Upper lobe of right lung (tissue), 1 donor: ENCODE results near the gene LANCL2. TPM values are rescaled to one million over a fixed set of nuclear protein-coding genes. Genes with fewer than 3 reads are reported as not detected.

ENCODE experiments used
- ATAC-seq: fragments of 200-7000 bp; cut with Tn5 transposase; one replicate; pipeline ENCODE4 v1.9.1; 2020; ENCODE audit warnings: mild to moderate bottlenecking, moderate library complexity
- DNase-seq: peaks from one replicate; pipeline ENCODE4 v3.0.0-alpha.2; 2020
- H3K27ac ChIP-seq: fragments of 200-600 bp; one replicate; pipeline ENCODE4 v1.8.0; 2022
- H3K27me3 ChIP-seq: fragments of 200-600 bp; one replicate; pipeline ENCODE4 v1.8.0; 2022; ENCODE audit warnings: mild to moderate bottlenecking
- H3K36me3 ChIP-seq: fragments of 200-600 bp; one replicate; pipeline ENCODE4 v1.8.0; 2022
- H3K4me1 ChIP-seq: fragments of 200-600 bp; one replicate; pipeline ENCODE4 v1.8.0; 2022
- H3K4me3 ChIP-seq: fragments of 200-600 bp; one replicate; pipeline ENCODE4 v1.8.0; 2022; ENCODE audit warnings: mild to moderate bottlenecking
- H3K9me3 ChIP-seq: fragments of 200-600 bp; one replicate; pipeline ENCODE4 v1.8.0; 2022
- intact Hi-C: fragments of 100-400 bp; cut with DNase I; formaldehyde crosslinking; loops from one replicate; pipeline ENCODE4 v1.11.0; 2022
- total RNA-seq: library from RNA; stranded (reverse); fragmentation: NEBNext Ultra II Directional; extraction: Animal tissue kit (Norgen Biotek cat#: 25700); gene quantifications from one replicate; pipeline ENCODE4 v1.2.1, GENCODE V29; 2021
- TF ChIP-seq, protein P1 (sequence below): fragments of 200-600 bp; IDR thresholded peaks from one replicate; pipeline ENCODE4 v1.8.0; 2022; ENCODE audit warnings: antibody characterized with exemption
- donor health status: DM: no; HTN: yes; CAD: no; lungs with severe emphysema.

Gene LANCL2
- total RNA-seq, 1 donor from 2014 or later = 6.5 TPM

GRCh38 chr7:55444786-55445185 is 79.6 kb downstream of the LANCL2 start:
- H3K27ac ChIP-seq = no peak overlapping the region
- H3K9me3 ChIP-seq = no peaks in the 10 kb centered on the region
- ATAC-seq (no peak), DNase-seq (no peak)
- no peaks in the 10 kb centered on the region for H3K36me3 ChIP-seq
- intact Hi-C loops = no loop called here
- TF ChIP-seq, protein P1, sequence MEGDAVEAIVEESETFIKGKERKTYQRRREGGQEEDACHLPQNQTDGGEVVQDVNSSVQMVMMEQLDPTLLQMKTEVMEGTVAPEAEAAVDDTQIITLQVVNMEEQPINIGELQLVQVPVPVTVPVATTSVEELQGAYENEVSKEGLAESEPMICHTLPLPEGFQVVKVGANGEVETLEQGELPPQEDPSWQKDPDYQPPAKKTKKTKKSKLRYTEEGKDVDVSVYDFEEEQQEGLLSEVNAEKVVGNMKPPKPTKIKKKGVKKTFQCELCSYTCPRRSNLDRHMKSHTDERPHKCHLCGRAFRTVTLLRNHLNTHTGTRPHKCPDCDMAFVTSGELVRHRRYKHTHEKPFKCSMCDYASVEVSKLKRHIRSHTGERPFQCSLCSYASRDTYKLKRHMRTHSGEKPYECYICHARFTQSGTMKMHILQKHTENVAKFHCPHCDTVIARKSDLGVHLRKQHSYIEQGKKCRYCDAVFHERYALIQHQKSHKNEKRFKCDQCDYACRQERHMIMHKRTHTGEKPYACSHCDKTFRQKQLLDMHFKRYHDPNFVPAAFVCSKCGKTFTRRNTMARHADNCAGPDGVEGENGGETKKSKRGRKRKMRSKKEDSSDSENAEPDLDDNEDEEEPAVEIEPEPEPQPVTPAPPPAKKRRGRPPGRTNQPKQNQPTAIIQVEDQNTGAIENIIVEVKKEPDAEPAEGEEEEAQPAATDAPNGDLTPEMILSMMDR = no peak
- H3K4me3 ChIP-seq = no peak overlapping the region
- no peaks in the 10 kb centered on the region for H3K4me1 ChIP-seq
- no peaks in the 10 kb centered on the region for H3K27me3 ChIP-seq

GRCh38 chr7:55448526-55448925 is 83.4 kb downstream of the LANCL2 start:
- TF ChIP-seq, protein P1 = no peak
- ATAC-seq = no peak
- DNase-seq = no peak
- no peak overlapping the region for H3K27ac ChIP-seq
- H3K4me3 ChIP-seq = no peak overlapping the region
- no peaks in the 10 kb centered on the region for H3K9me3 ChIP-seq
- intact Hi-C loops = no loop called here
- H3K27me3 ChIP-seq = no peaks in the 10 kb centered on the region
- H3K36me3 ChIP-seq = no peaks in the 10 kb centered on the region
- no peaks in the 10 kb centered on the region for H3K4me1 ChIP-seq

- no peak overlapping the region for H3K4me3 ChIP-seq
- H3K4me1 ChIP-seq = no peaks in the 10 kb centered on the region
- no peaks in the 10 kb centered on the region for H3K9me3 ChIP-seq
- no peaks in the 10 kb centered on the region for H3K36me3 ChIP-seq
- peak; percentile 43 for ATAC-seq
- H3K27ac ChIP-seq = no peak overlapping the region
- DNase-seq = peak; percentile 60
- TF ChIP-seq, protein P1 = no peak
- intact Hi-C loops = no loop called here
- H3K27me3 ChIP-seq = no peaks in the 10 kb centered on the region
Observed at GRCh38 chr7:55449205-55449991, 84.3 kb downstream of the LANCL2 start.

DNA sequence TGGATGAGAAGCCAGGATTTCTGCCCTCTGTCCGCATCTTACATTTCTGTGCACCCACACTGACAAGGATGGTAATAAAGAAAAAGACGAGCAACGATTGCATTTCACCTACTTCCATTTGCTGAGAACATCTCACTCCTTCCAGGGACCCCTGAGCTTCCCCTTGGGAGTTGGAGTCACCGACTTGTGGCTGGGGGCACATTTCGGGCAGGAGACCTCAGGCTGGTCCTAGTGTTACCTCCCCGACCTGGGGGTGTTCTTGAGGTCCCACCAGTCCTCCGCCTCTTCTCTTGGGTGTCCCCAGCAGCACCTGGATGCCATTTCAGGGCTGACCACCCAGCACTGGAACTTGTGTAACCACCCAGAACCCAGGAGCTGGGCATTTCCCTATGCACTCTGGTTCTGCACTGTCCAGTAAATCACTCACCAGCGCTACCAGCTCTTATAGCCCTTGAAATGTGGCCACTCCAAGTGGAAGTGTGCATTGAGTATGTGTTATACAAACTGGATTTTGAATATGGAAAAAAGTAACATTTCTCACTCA is 84.9 kb downstream of the LANCL2 start:
- H3K4me1 ChIP-seq = no peaks in the 10 kb centered on the region
- H3K9me3 ChIP-seq = no peaks in the 10 kb centered on the region
- TF ChIP-seq, protein P1 = no peak
- no peak for ATAC-seq
- H3K4me3 ChIP-seq = no peak overlapping the region
- DNase-seq = no peak
- no peaks in the 10 kb centered on the region for H3K36me3 ChIP-seq
- H3K27ac ChIP-seq = no peak overlapping the region
- intact Hi-C loops = no loop called here
- no peaks in the 10 kb centered on the region for H3K27me3 ChIP-seq

GRCh38 chr7:55452971-55453370 is 87.8 kb downstream of the LANCL2 start:
- ATAC-seq = no peak
- no peaks in the 10 kb centered on the region for H3K27me3 ChIP-seq
- no peak overlapping the region for H3K4me3 ChIP-seq
- TF ChIP-seq, protein P1 = no peak
- no peaks in the 10 kb centered on the region for H3K4me1 ChIP-seq
- intact Hi-C loops = no loop called here
- no peak for DNase-seq
- H3K36me3 ChIP-seq = no peaks in the 10 kb centered on the region
- no peak overlapping the region for H3K27ac ChIP-seq
- no peaks in the 10 kb centered on the region for H3K9me3 ChIP-seq
